B cell (primary cell): ENCODE data around the gene TNNI3K. TPM values are rescaled to one million over a fixed set of nuclear protein-coding genes. Genes with fewer than 3 reads are reported as not detected.

Experiments
- ATAC-seq: fragments of 200-7000 bp; cut with Tn5 transposase; one replicate; pipeline ENCODE4 v1.10.0; 2021; ENCODE audit warnings: low read depth, mild to moderate bottlenecking, moderate number of reproducible peaks, moderate library complexity
- CTCF ChIA-PET: fragments of 350-600 bp; sonication (Branson Sonifier 250); formaldehyde crosslinking; loops from one replicate; lab custom pipeline; 2021; ENCODE audit warnings: antibody characterized with exemption, inconsistent platforms; lab: Charles Lee
- POLR2A ChIA-PET: fragments of 350-600 bp; sonication (Branson Sonifier 250); formaldehyde crosslinking; loops from one replicate; lab custom pipeline; 2021; ENCODE audit warnings: antibody characterized with exemption; lab: Charles Lee
- DNase-seq: peaks from one replicate; pipeline ENCODE4 v3.0.0; 2013
- H2AFZ ChIP-seq: 2 replicates; pipeline ENCODE4 v1.6.1; 2012; ENCODE audit warnings: mild to moderate bottlenecking, low read depth, low read length; ENCODE audit not compliant: insufficient read depth, poor library complexity, severe bottlenecking
- H3K27ac ChIP-seq, 2 donors: 1 replicate in 1 of 2; 2 replicates in 1 of 2; pipeline ENCODE4 v1.5.1; 2012 to 2013; ENCODE audit warnings: low read length in 2 of 2, mild to moderate bottlenecking in 2 of 2, moderate library complexity in 1 of 2
- H3K27me3 ChIP-seq, 4 experiments: fragments of 200-600 bp in 1 of 4; sonication (generic) in 1 of 4; replicated peaks in 1 of 4; 1 replicate in 2 of 4; 2 replicates in 2 of 4; pipeline versions ENCODE4 v1.6.1 to v1.7.0; 2013 to 2016; ENCODE audit warnings: low read length in 3 of 4, mild to moderate bottlenecking in 2 of 4, mixed read lengths in 1 of 4, moderate library complexity in 1 of 4; ENCODE audit not compliant: insufficient read depth in 4 of 4, control insufficient read depth in 3 of 4; ENCODE audit errors: control extremely low read depth in 1 of 4
- H3K36me3 ChIP-seq, 2 experiments: replicated peaks in 1 of 2; 1 replicate in 1 of 2; 2 replicates in 1 of 2; pipeline versions ENCODE4 v1.6.1 to v1.7.1; 2013; ENCODE audit warnings: low read length in 1 of 2; ENCODE audit not compliant: insufficient read depth in 2 of 2, control insufficient read depth in 1 of 2; ENCODE audit errors: control extremely low read depth in 1 of 2, extremely low read depth in 1 of 2
- H3K4me1 ChIP-seq, 2 donors: fragments of 200-600 bp in 1 of 2; sonication (generic) in 1 of 2; 1 replicate in 1 of 2; 2 replicates in 1 of 2; pipeline versions ENCODE4 v1.5.1 to v1.6.1; 2013 to 2017; ENCODE audit warnings: low read length in 2 of 2; ENCODE audit not compliant: control insufficient read depth in 2 of 2, insufficient read depth in 2 of 2
- H3K4me2 ChIP-seq: replicated peaks from 2 replicates; pipeline ENCODE3; 2012; ENCODE audit warnings: mild to moderate bottlenecking, low read depth, low read length; ENCODE audit not compliant: poor library complexity, severe bottlenecking
- H3K4me3 ChIP-seq, 5 experiments: fragments of 200-600 bp in 1 of 5; sonication (generic) in 1 of 5; 1 replicate in 3 of 5; 2 replicates in 2 of 5; pipeline versions ENCODE4 v1.5.1 to v1.7.0; 2011 to 2016; ENCODE audit warnings: low read length in 4 of 5, mild to moderate bottlenecking in 4 of 5, low read depth in 2 of 5, control low read depth in 1 of 5, moderate library complexity in 1 of 5; ENCODE audit not compliant: insufficient read depth in 1 of 5; ENCODE audit errors: control extremely low read depth in 1 of 5, extremely low read depth in 1 of 5
- H3K79me2 ChIP-seq: fragments of 200-600 bp; sonication (generic); one replicate; pipeline ENCODE4 v1.6.0; 2016; ENCODE audit warnings: low read length; ENCODE audit not compliant: control insufficient read depth, insufficient read depth
- H3K9ac ChIP-seq: fragments of 200-600 bp; sonication (generic); 2 replicates; pipeline ENCODE4 v1.6.1; 2017; ENCODE audit warnings: mild to moderate bottlenecking, low read length, moderate library complexity
- H3K9me3 ChIP-seq, 3 donors: one replicate each; pipeline versions ENCODE4 v1.6.1 to v1.7.1; 2013; ENCODE audit warnings: low read length in 2 of 3; ENCODE audit not compliant: control insufficient read depth in 2 of 3, insufficient read depth in 1 of 3; ENCODE audit errors: control extremely low read depth in 1 of 3
- H4K20me1 ChIP-seq: 2 replicates; pipeline ENCODE4 v1.6.0; 2012; ENCODE audit warnings: mild to moderate bottlenecking, low read length; ENCODE audit not compliant: insufficient read depth, control insufficient read depth, poor library complexity, severe bottlenecking
- H3K27ac Mint-ChIP-seq: one replicate; pipeline ENCODE4 v1.8.0; 2021; ENCODE audit warnings: mixed read lengths
- H3K27me3 Mint-ChIP-seq: one replicate; pipeline ENCODE4 v1.8.0; 2021; ENCODE audit warnings: mixed read lengths
- H3K4me1 Mint-ChIP-seq: one replicate; pipeline ENCODE4 v1.8.0; 2021; ENCODE audit warnings: mixed read lengths
- H3K4me3 Mint-ChIP-seq: one replicate; pipeline ENCODE4 v1.8.0; 2021; ENCODE audit warnings: mixed read lengths
- H3K9me3 Mint-ChIP-seq: one replicate; pipeline ENCODE4 v1.8.0; 2022; ENCODE audit warnings: mixed read lengths; ENCODE audit not compliant: insufficient read depth
- CTCF ChIP-seq: fragments of 200-600 bp; IDR thresholded peaks from one replicate; pipeline ENCODE4 v1.8.0; 2022; ENCODE audit warnings: antibody characterized with exemption, mild to moderate bottlenecking
- EZH2 ChIP-seq: IDR thresholded peaks from 2 replicates; pipeline ENCODE4 v1.6.1; 2012; ENCODE audit warnings: borderline replicate concordance, low read depth, mild to moderate bottlenecking, moderate library complexity, low read length; ENCODE audit not compliant: insufficient read depth, poor library complexity, severe bottlenecking
- WGBS: methylation state at CpG from one replicate; pipeline ENCODE4 v1.1.5; 2013; ENCODE audit warnings: missing lambda C conversion rate; ENCODE audit not compliant: insufficient coverage; 5-methylcytosine and 5-hydroxymethylcytosine counted together
- intact Hi-C: fragments of 100-400 bp; cut with micrococcal nuclease; formaldehyde crosslinking; loops from one replicate; pipeline ENCODE4 v1.10.0; 2022
- polyA plus RNA-seq: library from polyadenylated mRNA; depleted of rRNA; stranded (reverse); fragments of >200 nt; gene quantifications from 2 replicates; pipeline ENCODE4 v1.2.3, GENCODE V29; 2012
- total RNA-seq, 2 donors: library from RNA; stranded (reverse); fragments of 120-200 nt in 1 of 2; gene quantifications; 1 replicate in 1 of 2; 2 replicates in 1 of 2; pipeline versions ENCODE4 v1.2.3 to v1.2.4, GENCODE V29; 2013 to 2022

Gene TNNI3K
- total and polyA plus RNA-seq, 2 donors (not counting 1 experiment from before 2014, with no cell fraction given): 0.52 to 3.1 TPM

- Mint-ChIP-seq H3K9me3 (no peaks in the 10 kb centered on the region), H3K4me1 (peaks cover 3% of the 10 kb centered on the region), H3K27ac (no peak overlapping the region), H3K27me3 (no peaks in the 10 kb centered on the region), H3K4me3 (no peak overlapping the region)
- H3K36me3 ChIP-seq: no peaks in the 10 kb centered on the region
- no peak overlapping the region for H2AFZ ChIP-seq
- no peak for TF ChIP-seq CTCF
- no peak for TF ChIP-seq EZH2
- DNase-seq (no peak), ATAC-seq (no peak)
- 100% methylated on average over 1 of the region's 2 CpGs for WGBS
- H3K9me3 ChIP-seq: no peaks in the 10 kb centered on the region
- H3K4me3 ChIP-seq: no peak overlapping the region
- no peaks in the 10 kb centered on the region for H4K20me1 ChIP-seq
- H3K9ac ChIP-seq: no peak overlapping the region
- CTCF ChIA-PET: interaction anchor here (1.0 to 1.7 kb wide), 2 partner anchors 9 to 362 kb away, joined by 3 to 8 read pairs; no protein-coding TSS in a partner anchor
- H3K4me2 ChIP-seq: no peak overlapping the region
- POLR2A ChIA-PET: no interaction called here
- no peak overlapping the region for H3K27ac ChIP-seq
- H3K27me3 ChIP-seq: no peaks in the 10 kb centered on the region
- H3K4me1 ChIP-seq: no peaks in the 10 kb centered on the region
- intact Hi-C loops: no loop called here
- no peaks in the 10 kb centered on the region for H3K79me2 ChIP-seq
These were observed 267.7 kb downstream of the TNNI3K start for GRCh38 chr1:74502858-74503257.

GRCh38 chr1:74504125-74504932 is 269.1 kb downstream of the TNNI3K start:
- Mint-ChIP-seq H3K27me3 (no peaks in the 10 kb centered on the region), H3K9me3 (no peaks in the 10 kb centered on the region), H3K4me3 (no peak overlapping the region), H3K4me1 (peaks cover 3% of the 10 kb centered on the region), H3K27ac (no peak overlapping the region)
- no peak overlapping the region for H2AFZ ChIP-seq
- H3K4me2 ChIP-seq: no peak overlapping the region
- H3K9me3 ChIP-seq: no peaks in the 10 kb centered on the region
- no peaks in the 10 kb centered on the region for H4K20me1 ChIP-seq
- H3K9ac ChIP-seq: no peak overlapping the region
- DNase-seq (peak; percentile 25), ATAC-seq (no peak)
- H3K36me3 ChIP-seq: no peaks in the 10 kb centered on the region
- POLR2A ChIA-PET: no interaction called here
- no peaks in the 10 kb centered on the region for H3K27me3 ChIP-seq
- WGBS: 55% methylated on average over 9 of the region's 15 CpGs
- no peak overlapping the region for H3K4me3 ChIP-seq
- intact Hi-C loops: no loop called here
- H3K4me1 ChIP-seq: no peaks in the 10 kb centered on the region
- no peak overlapping the region for H3K27ac ChIP-seq
- CTCF ChIA-PET: interaction anchor here (1.0 to 2.7 kb wide), 3 partner anchors 10 to 186 kb away, joined by 3 to 8 read pairs (median 7); no protein-coding TSS in a partner anchor
- H3K79me2 ChIP-seq: no peaks in the 10 kb centered on the region
- TF ChIP-seq EZH2: no peak
- TF ChIP-seq CTCF: peak; percentile 61
